ENCODE results near the gene OAS2.

DNA sequence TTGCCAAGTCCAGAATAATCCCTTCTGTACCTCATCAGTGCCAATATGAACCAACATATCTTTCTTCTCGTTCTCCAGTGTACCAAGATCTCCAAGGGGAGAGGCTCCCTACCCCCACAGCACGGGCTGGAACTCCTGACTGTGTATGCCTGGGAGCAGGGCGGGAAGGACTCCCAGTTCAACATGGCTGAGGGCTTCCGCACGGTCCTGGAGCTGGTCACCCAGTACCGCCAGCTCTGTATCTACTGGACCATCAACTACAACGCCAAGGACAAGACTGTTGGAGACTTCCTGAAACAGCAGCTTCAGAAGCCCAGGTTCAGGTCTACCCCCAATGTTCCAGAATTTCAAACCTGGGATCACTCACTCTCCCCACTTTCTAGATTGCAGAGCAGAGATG is 10.5 kb upstream of the OAS2 start:
- TF ChIP-seq, protein P1, sequence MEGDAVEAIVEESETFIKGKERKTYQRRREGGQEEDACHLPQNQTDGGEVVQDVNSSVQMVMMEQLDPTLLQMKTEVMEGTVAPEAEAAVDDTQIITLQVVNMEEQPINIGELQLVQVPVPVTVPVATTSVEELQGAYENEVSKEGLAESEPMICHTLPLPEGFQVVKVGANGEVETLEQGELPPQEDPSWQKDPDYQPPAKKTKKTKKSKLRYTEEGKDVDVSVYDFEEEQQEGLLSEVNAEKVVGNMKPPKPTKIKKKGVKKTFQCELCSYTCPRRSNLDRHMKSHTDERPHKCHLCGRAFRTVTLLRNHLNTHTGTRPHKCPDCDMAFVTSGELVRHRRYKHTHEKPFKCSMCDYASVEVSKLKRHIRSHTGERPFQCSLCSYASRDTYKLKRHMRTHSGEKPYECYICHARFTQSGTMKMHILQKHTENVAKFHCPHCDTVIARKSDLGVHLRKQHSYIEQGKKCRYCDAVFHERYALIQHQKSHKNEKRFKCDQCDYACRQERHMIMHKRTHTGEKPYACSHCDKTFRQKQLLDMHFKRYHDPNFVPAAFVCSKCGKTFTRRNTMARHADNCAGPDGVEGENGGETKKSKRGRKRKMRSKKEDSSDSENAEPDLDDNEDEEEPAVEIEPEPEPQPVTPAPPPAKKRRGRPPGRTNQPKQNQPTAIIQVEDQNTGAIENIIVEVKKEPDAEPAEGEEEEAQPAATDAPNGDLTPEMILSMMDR (IDR thresholded peaks at IDR 0.05): no peak
- TF ChIP-seq POLR2A (IDR thresholded peaks at IDR 0.05): no peak

Data from body of pancreas (tissue), 4 donors.